ENCODE results near the gene RSPO4.
A peak's percentile ranks its signal among the peaks of the same experiment; 100 is the strongest.

The RSPO4 gene

DNA sequence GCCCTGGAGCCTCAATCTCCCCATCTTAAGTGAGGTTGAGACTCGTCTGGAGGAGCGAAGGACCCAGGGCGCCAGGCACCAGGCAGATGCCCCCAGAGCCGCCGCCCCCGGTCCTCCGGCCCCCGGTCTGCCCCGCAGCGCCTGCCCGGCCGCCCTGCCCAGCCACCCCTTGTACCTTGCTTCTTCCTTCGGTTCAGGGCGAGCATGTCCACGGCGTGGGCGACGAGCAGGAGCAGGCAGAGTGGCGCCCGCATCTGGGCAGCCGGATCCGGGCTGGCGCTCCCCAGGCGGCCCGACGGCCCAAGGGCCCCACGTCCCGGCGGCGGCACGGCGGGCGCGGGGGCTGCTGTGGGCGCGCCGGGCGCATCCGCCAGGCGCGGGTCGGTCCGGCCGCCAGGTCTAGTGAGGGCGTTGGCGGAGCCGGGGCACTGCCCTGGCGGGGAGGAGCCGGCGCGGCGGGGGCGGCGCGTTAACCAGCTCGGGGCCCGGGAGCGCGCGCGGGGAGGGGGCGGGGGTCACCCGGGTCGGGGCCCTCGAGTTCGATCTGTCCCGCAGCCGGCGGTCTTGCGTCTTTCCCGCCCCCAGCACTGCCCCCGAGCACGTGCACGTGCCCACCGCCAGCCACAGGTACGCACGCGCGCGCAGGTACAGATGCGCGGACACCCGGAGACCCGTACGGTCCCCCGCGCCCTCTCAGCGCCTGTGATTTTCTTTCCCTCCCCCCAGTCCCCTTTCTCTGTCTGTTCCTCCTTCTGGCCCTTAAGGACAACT is at the start of gene RSPO4:
RSPO4 (minus strand) TSS at position 401 of the 771 bp plus-strand sequence; CDS start at position 254, 147 bp downstream.
- H3K27ac ChIP-seq: 0 out of 2 replicates have a peak within 1 kb of the TSS, but pooled peaks have one; percentile 5
- TF ChIP-seq ZFX (IDR thresholded peaks at IDR 0.05; ENCODE audit: borderline replicate concordance): no peak
- TF ChIP-seq, protein P1, sequence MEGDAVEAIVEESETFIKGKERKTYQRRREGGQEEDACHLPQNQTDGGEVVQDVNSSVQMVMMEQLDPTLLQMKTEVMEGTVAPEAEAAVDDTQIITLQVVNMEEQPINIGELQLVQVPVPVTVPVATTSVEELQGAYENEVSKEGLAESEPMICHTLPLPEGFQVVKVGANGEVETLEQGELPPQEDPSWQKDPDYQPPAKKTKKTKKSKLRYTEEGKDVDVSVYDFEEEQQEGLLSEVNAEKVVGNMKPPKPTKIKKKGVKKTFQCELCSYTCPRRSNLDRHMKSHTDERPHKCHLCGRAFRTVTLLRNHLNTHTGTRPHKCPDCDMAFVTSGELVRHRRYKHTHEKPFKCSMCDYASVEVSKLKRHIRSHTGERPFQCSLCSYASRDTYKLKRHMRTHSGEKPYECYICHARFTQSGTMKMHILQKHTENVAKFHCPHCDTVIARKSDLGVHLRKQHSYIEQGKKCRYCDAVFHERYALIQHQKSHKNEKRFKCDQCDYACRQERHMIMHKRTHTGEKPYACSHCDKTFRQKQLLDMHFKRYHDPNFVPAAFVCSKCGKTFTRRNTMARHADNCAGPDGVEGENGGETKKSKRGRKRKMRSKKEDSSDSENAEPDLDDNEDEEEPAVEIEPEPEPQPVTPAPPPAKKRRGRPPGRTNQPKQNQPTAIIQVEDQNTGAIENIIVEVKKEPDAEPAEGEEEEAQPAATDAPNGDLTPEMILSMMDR (IDR thresholded peaks at IDR 0.05): no peak

DNA sequence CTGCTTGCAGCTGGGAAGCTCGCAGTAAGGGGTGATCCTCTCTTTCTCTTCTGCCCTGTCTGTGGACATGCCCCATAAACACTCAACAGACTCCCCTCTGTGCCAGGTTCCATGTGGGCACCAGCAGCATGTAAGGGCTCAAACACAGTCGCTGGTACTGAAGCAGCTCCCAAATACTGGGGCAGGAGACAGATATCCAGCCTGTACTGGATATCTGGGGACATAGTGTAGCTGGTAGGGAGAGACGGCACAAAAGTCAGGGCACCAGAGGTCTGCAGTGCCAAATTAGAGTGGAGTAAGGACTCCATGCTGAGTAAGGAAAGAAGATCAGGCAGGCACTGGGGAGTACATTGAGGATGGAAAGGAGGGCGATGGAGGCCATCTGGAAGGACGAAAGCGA is 48.3 kb upstream of the RSPO4 start:
- H3K27ac ChIP-seq: no peak overlapping the region
- TF ChIP-seq, protein P1 (IDR thresholded peaks at IDR 0.05): no peak
- no peak for TF ChIP-seq ZFX (IDR thresholded peaks at IDR 0.05; ENCODE audit: borderline replicate concordance)

DNA sequence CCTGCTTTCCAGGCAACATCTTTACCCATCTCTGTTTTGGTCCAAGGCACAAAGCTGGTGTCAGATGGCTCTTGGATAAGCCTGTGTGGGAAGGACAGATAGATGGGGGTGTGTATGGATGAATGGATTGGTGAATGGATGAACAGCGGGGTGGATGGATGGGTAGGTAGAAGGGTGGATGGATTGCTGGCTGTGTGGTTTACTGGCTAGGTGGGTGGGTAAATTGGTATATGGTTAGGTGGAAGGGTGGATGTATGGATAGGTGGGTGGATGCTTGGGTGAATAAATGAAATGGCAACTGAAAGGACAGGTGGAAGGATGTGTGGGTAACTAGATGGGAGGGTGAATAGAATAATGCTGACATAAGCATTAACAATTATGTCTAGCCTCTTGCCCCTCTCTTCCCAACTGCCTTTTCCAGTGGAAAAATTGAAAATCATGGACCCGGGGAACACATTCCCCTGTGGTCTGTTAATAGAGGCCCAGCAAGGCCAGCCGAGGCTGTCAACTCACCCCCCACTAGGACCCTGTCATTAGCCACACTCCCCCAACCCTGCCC is 43.8 kb upstream of the RSPO4 start:
- no peak overlapping the region for H3K27ac ChIP-seq
- TF ChIP-seq ZFX (IDR thresholded peaks at IDR 0.05; ENCODE audit: borderline replicate concordance): no peak
- TF ChIP-seq, protein P1 (IDR thresholded peaks at IDR 0.05): no peak

DNA sequence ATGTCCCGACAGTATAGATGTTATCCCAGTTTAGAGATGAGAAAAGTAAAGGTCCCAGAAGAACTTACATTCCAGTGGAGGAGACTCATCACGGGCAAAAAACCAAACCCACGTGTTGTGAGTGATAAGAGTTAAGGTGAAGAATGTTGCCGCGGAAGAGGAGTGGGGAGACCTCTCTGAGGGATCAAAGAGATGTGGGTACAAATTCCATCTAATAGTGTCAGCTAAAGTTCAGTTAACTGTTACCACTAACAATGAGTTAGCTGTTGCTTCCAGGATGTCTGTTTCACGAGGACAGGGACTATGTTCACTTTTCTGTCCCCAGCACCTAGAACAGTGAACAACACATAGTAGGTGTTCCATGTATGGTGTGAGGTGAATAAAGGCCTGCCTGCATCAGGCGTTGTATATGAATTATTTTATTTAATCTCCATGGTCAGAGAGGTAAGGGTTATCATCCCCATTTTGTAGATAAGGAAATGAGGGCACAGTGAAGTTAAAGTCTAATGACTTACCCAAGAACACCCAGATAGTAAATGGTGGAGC is 39.8 kb upstream of the RSPO4 start:
- TF ChIP-seq, protein P1 (IDR thresholded peaks at IDR 0.05): no peak
- no peak for TF ChIP-seq ZFX (IDR thresholded peaks at IDR 0.05; ENCODE audit: borderline replicate concordance)
- H3K27ac ChIP-seq: no peak overlapping the region

DNA sequence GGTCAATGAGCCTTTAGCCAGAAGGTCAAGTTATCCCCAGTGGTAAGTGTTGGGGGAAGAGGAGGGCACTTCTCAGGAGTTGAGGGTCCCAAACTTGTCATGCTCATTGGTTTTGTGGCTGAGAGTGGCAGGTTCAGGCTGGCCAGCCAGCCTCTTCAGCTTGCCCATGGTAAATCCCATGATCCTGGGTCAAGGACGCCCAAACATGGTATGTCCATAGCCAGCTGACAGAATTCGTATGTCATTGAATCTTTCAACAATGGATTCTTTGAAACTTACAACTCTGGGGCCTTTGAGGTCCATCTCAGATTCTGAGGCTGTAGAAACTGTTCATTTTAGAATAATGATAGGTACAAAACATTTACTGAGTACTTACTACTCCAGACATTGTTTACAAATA is 36.1 kb upstream of the RSPO4 start:
- TF ChIP-seq, protein P1 (IDR thresholded peaks at IDR 0.05): no peak
- no peak for TF ChIP-seq ZFX (IDR thresholded peaks at IDR 0.05; ENCODE audit: borderline replicate concordance)
- no peak overlapping the region for H3K27ac ChIP-seq

DNA sequence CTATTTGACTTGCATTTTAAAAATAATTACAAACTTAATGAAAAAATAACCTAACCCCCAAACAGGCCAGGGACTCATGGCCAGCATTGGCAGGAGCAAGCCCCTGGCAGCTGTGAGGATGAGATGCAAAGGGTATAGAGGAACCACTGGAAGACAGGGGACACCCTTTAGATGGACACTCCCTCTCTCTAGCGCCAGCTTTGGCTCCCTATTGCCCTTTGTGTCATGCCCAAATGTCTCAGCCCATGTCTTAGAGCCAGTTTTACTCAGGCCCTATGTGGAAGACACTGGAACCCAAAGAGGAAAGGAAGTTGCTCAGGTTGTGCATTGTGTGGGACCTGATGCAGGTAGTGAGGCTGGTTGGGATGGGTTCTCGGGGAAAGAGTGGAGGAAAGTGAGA is 34.9 kb upstream of the RSPO4 start:
- TF ChIP-seq ZFX (IDR thresholded peaks at IDR 0.05; ENCODE audit: borderline replicate concordance): no peak
- TF ChIP-seq, protein P1 (IDR thresholded peaks at IDR 0.05): no peak
- H3K27ac ChIP-seq: no peak overlapping the region

DNA sequence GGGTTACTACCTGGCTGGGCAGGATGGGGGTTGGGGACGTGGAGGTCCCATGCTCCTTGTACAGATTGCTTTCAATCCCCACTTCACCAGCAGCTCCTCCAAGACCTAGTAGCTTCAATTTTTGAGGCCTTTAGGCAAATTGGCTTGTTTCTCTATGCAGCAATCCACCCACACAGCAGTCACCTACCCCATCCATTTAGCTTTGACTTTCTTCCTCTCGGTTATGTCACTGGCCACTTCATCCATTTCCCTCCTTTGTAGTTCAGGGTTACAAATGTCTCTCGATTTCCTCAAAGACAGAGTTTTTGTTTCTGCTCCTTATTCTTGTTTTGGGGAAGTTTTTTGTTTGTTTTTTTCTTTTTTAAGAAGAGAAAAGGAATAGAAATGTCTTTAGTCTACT is 33.4 kb upstream of the RSPO4 start:
- no peak overlapping the region for H3K27ac ChIP-seq
- TF ChIP-seq ZFX (IDR thresholded peaks at IDR 0.05; ENCODE audit: borderline replicate concordance): no peak
- TF ChIP-seq, protein P1 (IDR thresholded peaks at IDR 0.05): no peak

Data from 22Rv1 (cell line).